GM18517 (cell line): ENCODE data around the gene FAM234B.

ENCODE experiments used
- ATAC-seq: cut with Tn5 transposase; IDR thresholded peaks from one replicate; pipeline ENCODE4 v1.9.1; 2021; ENCODE audit warnings: mild to moderate bottlenecking, moderate library complexity; ENCODE audit not compliant: unreplicated experiment

FAM234B gene

DNA sequence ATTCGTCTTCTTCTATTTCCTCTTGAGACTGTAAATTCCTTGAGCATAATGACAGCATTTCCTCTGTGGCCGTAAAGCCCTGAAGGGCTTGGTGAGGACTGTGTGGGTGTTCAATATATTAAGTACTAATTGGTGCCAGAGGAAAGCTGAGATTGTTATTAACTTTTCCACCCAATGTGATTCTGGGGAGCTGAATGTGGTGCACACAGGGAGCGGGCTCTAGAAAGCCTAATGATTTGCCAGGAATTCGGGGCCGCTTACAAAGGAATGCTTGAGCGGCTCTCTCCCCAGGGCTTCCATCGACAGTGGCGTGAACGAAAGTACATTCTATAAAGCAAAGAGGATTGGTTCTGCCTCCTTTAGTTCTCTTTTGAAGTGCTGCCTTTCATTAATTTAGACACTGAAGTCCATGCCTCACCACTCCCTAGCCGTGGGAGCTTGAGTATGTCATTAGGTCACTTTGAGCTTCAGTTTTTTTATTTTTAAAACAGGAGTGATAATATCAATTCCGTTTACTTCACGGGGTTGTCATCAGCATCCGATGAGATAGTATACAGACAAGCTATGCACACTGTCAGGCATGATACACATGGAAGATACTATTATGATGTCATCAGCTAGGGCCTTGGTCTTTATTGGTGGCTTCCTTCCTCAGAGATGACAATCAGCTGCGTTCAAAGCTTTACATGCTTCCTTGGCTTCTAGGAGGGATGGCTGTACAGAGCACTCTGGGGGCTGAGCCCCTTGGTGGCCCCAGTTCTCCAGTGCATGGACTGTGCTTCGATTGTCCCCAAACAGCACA lies 70.3 kb downstream of the FAM234B start:
- no peak for ATAC-seq

DNA sequence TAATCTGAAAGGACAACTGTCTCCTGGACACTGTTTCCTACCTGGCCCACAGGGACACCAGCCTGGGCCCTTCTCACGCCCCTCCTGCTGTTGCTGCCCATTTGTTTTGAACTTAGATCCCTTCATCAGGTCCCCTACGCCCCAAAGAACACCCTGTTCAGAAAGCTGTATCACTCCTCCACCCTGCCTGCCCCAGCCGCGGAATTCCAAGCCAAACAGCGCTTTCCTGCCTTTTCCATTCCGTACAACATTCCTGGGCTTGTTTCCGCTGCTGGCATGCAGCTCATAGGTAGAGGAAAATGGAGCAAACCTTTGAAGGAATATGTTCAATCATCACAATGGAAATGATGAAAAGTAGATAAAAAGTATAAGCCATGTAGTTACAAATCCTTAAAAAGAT lies 72.1 kb downstream of the FAM234B start:
- no peak for ATAC-seq

DNA sequence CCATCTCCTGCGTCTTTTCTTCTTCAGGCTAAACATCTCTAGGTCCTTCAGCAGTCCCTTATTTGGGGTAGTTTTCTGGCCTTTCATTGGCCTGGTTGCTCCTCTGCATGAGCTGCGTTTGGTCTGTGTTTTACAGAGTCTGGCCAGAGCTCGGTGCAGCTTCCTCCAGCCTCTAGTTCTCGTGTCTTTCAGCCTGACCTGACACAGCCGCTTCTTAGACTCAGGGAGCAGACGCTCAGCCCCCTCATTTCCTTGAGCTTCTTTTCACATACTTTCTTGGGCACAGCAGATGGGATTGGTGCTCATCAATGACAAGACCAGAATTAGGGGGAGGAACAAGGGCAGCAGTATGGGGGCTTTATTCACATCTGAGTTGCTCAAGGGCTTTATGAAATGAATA lies 72.8 kb downstream of the FAM234B start:
- ATAC-seq, result no peak

DNA sequence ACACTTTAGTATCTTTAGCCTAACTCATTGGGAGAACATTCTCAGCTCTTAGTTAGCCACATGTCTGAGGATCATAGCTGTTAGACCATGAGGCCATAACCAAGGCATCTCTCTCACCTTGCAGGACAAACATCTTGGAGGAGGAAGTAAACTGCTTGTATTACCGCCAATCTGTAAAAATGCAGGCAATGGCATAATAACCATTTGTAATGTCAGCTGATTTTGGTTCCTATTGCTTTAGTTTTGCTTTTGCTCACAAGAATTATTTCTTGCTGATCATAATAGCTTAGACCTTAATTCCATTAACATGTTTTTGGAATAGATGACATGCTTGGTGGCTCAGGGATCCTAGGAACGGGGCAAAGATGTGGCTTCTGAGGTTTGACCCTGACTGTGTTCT lies 75.6 kb downstream of the FAM234B start:
- ATAC-seq, result no peak

DNA sequence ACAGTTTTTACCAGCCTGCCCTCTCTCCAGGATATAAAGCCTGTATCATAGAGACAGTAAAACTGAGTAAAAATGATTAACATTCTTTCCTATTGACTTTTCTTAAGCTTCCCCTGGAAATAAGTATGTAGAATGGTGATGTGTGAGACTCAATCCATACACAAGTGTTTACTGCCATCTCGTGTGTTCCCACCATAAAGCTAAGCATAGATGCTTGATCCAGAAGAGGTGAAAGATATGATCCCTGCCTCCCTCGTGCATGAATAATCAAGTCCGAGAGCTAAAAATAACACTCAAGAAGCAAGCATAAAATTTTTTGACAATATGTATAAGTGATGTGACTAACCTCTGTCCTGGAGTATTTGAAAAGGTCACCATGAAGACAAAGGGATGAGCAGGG lies 76.2 kb downstream of the FAM234B start:
- ATAC-seq, result no peak

DNA sequence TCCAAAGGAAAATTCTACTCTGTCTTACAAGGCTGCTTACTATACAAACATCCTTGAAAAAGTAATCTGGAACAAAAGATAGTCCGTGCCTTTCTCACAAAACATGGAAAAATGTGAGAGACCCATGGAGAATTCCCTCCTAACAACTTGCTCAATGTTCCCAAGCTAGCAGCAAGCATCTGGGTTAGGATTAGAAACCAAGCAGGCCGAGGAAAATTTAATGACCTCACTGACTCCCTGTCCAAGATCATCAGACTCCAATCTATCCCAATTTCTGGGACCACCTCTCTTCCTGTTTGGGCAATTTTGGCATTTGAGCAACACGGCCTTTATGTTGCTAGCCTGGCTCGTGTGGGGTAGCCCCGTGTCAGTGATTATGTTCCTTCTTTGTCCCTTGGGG lies 77.4 kb downstream of the FAM234B start:
- no peak for ATAC-seq

DNA sequence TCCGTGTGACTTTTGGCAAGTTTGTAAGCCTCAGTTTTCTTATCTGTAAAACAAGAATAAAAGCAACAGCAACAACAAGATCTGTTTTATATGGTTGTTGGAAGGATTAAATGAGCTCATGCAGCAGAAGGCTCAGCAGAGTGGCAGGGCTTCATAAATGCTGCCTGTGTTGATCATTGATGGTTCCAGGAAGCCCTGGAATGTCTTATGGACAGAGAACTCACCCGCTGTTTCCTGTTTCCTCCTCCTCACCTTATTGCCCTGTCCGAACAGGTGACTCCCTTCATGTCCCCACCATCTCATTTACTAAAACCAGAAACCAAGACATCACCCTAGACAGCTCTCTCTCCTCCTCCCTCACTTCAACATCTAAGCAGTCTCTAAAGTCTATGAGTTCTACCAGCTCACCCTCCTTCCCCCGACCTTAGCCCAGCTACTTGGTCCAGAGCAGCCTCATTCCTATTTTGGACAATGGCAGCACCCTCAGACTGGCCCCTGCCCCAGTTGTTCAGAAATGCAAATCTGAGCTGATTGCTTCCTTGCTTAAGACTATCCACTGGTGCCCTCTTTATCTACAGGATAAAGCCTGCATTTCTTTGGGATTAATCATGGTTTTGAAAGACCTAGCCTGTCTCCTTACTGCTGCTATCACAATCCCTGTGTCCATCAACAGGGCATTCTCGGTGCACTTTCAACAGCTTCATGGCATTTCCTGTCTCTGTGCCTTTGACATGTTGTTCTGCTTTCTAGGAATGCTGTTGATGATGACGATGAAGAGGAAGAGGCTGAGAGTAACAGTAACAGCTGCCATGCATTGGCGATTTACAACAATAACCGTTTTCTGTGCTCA lies 80.7 kb downstream of the FAM234B start:
- no peak for ATAC-seq

DNA sequence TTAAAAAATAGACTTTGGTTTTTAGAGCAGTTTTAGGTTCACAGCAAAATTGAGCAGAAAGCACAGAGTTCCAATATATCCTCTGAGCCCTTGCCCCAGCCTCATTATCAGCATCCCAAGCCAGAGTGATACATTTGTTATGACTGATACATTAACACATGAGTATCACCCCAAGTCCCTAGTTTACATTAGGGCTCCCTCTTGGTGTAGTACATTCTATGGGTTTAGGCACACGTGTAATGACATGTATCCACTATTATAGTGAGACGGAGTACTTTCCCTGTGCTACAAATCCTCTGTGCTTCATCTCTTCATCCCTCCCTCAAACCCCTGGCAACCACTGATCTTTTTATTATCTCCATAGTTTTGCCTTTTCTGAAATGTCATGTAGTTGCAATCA lies 81.8 kb downstream of the FAM234B start:
- no peak for ATAC-seq

DNA sequence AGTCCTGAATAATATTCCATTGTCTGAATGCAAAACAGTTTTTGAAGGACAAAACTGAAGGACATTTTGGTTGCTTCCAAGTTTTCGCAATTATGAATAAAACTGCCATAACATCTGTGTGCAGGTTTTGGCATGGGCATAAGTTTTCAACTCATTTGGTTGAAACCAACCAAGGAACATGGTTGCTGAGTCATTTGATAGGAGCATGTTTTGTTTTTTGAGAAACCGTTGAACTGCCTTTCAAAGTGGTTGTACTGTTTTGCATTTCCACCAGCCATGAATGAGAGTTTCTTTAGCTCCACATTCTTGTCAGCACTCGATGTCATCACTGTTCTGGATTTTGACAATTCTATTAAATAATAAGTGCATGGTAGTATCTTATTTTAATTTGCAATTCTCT lies 82.3 kb downstream of the FAM234B start:
- ATAC-seq, result no peak

DNA sequence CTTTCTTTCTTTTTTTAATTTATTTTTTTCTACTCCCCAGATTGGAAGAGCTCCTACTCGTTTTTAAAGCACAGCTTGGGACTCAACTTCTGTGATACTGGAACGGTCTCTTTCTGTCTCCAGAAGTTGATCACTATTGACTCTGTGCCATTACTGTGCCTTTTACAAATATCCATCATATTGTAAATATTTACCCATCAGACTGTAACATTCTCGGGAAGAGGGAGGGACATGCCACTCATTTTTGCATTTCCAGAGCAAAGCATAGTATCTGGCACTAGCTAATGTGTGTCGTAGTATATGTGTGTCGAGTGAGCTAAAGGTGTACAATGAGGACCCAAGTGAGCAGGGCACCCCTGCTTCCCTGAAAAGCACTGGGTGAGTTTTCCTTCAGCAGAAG lies 83.3 kb downstream of the FAM234B start:
- no peak for ATAC-seq

DNA sequence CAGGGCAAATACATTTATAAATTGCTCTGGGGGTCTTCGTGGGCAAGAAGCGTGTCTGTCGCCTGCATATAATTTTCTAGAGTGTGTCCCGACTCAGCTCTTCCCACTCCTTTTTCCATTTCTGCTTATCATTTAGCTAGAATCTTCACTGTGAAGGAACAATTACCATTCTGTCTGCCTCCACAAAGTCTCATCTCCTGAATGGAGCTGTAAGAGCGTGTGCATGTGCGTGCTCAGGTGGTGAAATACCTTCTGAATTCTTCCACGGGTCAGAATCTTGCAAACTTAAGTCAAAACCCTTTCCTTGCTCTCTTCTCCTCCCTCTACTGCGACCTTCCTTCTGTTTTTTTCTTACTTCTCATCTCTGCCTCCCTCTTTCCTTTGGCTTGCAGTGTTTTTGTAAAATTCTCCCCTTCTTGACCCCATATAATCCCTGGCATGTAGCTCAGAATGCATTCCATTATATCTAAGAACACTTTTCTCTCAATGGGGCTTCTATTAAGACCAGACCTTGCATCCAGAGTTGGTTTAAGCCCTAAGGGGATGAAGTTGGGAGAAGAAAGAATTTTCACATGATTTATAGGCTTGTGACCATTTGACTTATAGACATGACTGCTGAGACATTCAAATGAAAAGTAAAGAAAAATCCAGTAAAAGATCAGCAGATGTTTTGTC lies 84.2 kb downstream of the FAM234B start:
- ATAC-seq, result no peak

DNA sequence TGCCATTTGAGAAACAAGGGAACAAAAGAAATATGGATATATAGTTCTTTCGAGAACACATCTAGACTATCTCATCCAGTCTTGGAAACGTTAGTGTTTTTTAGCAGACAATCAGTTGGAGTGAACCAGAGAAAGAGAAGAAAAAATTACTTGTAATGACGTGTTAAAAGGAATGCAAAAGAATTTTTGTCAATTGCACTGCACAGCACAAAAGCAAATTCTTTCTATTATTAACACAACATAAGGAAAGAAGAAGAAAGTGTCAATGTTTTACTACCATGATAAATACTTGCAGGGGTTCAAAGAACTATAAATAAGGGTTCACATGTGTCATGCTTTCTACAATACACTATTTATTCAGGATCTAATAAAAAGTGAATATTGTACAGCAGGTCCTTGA lies 86.8 kb downstream of the FAM234B start:
- no peak for ATAC-seq
